ENCODE data around the gene KRT14.

GRCh38 chr17:41551365-41551764 is 35.3 kb downstream of the KRT14 start:
- TF ChIP-seq CTCF (conservative IDR thresholded peaks at IDR 0.05 in 1 of 2, IDR thresholded peaks at IDR 0.05 in 1 of 2; ENCODE audit: low read depth in 1 of 2, low read length in 2 of 2) (no peak), EZH2 (IDR thresholded peaks at IDR 0.05; ENCODE audit: low read length, missing control alignments) (no peak)

Data from fibroblast of lung (primary cell).